Ammon's horn (tissue), 1 donor: ENCODE results near the gene C2orf76.

Source experiments
- DNase-seq: peaks from one replicate; pipeline ENCODE4 v3.0.0-alpha.2; 2016; ENCODE audit warnings: low spot score

Gene C2orf76

DNA sequence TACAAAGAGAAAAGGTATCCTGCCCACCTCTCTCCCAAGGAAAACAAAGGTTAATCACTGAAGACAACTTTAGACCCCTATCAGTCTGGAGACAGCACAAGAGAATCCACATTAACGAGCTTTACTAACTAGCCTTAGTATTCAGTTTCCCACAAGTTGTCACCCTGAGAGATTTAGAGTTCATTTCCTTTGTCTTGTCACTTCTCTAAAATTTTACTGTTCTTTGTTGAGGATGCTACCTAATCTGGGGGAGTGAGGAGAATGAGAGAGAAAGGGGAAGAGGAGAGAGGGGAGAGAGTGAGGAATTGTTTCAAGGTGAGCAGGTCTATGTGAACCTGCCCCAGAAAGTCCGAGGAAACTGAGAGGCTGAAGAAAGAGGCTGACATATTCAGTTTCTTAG, 28.4 kb downstream of the C2orf76 start:
- DNase-seq, result no peak

- DNase-seq, result no peak
Measured at GRCh38 chr2:119337749-119338148, 28.9 kb downstream of the C2orf76 start.

DNA sequence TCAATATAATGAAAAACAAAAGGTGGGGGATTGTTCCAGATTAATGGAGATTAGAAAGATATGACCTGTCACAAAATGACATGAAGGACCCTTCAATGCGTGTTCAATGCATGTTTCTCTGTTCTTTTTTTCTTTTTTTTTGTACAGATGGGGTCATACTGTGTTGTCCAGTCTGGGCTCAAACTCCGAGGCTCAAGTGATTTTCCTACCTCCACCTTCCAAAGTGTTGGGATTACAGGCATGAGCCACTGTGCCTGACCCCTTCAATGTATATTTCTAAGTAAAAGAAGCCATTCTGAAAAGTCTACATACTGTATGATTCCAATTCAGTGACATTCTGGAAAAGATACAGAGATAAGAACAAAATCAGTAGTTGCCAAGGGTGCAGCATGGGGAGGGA, 32.8 kb downstream of the C2orf76 start:
- no peak for DNase-seq

DNA sequence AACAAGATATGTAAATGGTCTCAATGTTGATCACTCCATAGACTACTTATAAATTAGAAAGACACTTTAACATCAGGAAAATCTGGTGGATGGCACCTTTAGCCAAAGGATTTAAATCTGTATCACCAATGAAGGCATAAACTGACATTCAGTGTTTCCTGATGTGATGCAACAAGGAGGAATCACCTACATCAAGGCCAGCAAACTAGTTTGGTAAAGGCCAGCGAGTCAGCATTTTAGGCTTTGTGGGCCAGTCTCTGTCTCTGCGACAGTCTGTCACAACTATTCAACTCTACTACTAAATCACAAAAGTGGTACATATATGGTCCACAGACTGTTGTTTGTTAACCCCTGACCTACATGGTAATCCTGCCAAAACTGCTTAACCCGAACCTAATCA, 33.3 kb downstream of the C2orf76 start:
- DNase-seq, result no peak

DNA sequence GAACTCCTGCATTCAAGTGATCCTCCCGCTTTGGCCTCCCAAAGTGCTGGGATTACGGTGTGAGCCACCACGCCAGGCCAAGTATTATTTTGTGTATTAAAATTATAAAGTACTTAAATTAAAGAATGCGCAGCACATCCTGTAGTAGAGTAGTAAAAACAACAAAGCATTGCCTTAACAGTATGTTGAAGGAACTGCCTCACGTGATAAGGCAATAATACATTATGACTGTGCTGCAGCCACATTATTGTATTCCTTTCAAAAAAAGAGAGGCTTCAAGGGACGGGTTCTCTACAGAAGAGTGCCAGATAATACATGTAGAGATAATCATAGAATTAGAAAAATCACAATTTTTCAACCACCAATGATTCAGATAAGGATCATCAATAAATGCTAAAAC, 33.7 kb downstream of the C2orf76 start:
- DNase-seq, result no peak

GRCh38 chr2:119327431-119327830, 39.2 kb downstream of the C2orf76 start:
- no peak for DNase-seq

- DNase-seq, result no peak
Measured at GRCh38 chr2:119326938-119327337, 39.7 kb downstream of the C2orf76 start.

DNA sequence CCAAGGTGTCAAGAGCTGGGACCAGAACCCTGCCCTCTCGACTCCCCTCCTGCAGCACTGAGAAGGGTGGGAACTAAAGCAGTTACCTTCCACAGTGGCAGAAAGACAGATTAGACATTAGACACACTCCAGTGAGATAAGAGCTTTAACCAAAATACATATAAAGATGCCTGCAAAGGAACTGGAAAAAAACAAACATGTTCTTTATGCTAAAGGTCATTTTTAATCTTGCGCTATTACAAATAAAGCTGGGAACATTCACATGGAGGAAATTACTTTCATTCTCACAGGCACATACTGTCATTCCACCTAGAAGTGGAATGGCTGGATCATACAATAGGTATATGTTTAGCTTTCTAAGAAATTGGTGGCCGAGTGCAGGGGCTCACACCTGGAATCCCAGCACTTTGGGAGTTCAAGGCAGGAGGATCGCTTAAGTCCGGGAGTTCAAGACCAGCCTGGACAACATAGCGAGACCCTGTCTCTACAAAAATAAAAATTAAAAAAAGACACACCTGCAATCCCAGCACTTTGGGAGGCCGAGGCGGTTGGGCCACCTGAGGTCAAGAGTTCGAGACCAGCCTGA, 41.9 kb downstream of the C2orf76 start:
- no peak for DNase-seq

- DNase-seq, result no peak
Measured at GRCh38 chr2:119323459-119323858, 43.2 kb downstream of the C2orf76 start.

DNA sequence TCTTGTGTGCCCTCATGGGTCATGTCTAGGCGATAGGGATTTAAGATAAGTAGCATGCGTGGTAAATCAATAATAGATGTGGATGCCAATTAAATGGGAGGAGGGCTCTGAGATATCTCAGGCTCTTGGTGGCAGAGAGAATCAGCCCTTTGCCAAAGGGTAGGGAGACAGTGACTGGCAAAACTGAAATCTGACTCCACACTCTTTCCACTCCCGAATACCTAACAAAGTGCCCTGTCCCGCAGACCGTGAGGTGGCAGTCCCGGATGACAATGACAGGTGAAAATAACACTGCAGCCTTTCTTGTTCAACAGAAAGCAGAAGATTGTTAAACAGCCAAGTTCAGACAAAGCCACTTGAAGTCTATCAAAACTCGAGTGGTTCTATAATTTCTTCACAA, 47.0 kb downstream of the C2orf76 start:
- DNase-seq, result no peak

DNA sequence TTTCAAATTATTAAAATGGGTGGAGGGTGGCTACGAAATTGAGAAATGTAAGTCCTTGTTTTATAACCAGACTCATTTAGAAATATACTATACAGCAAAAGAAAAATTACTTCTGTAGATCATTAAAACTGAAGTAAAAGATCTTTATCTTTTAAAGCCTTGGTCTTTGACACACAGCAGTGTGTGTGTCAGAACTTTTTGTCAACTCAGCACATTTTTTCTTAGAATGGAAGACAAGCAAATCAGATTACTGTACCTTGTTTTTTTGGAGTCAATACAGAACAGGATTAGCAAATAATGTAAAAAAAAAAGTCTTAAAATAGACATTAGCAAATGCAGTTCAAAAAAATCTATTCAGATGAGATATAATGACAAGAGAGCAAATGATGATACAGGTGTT, 49.1 kb downstream of the C2orf76 start:
- DNase-seq, result no peak

GRCh38 chr2:119316066-119316465, 50.6 kb downstream of the C2orf76 start:
- DNase-seq, result no peak

DNA sequence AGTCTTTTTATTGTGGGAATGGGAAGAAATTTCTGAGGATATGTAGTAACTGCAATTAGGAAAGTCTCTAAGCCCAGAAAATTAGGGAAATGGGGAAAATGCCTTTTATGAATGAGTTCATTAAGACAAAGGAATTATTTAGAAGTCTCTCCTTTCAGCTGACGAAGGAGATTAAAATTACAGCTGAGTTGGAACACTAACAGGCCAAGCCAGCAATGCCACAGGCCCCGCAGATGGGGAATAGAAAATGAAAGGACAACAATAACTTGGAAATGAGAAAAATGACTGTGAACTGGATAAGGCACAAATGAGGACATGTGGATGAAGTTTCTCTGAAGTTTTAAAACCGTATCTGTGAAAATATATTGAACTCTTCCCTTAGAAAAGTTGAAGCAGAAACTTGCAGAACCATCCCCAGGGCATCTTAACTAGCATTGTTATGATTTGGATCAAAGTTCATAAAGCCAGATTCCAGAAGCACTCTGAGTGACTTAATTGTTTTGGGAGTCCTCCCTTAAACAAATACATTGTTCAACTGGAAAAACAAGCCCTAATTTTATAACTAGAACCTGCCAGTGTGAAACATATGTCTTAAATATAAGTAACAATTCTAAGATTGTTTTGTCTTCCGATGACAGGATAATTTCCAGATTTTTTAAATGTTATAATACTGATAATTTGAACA, 51.3 kb downstream of the C2orf76 start:
- DNase-seq, result no peak

DNA sequence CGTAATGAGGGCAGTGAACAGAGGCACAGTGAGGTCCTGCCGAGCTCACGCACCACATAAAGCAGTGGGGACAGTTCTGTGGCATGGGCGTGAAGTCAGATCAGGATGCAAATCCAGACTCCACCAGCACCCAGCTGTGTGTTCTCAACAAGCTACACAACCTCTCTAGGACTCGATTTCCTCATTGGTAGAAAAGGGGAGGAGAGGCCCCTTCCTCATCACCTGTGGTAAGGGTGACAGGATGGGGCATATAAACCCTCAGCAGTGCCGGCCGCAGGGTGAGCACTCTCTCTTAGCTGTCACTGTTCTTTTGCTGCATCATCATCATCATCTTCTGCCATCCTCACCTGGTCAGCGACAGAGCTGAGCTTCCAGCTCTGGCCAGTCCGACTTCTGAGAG, 54.8 kb downstream of the C2orf76 start:
- no peak for DNase-seq

DNA sequence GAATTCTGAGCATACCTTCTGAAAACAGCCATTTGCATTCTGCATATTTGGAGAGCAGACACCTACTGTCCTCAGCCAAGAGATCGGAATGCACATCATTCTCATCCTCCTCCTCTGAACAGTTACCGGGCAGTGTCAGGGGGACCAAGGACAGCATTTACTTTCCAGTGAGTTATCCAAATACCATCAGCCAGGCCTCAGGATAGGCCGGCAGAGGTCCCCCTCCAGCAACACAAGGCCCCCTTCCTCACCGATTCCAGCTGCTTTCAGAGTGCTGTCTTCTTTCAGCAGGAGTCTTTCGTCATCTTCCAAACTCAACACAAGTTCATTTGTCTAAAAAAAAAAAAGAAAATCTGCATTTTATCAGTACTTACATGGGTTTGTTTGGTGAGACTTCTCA, 55.3 kb downstream of the C2orf76 start:
- no peak for DNase-seq

DNA sequence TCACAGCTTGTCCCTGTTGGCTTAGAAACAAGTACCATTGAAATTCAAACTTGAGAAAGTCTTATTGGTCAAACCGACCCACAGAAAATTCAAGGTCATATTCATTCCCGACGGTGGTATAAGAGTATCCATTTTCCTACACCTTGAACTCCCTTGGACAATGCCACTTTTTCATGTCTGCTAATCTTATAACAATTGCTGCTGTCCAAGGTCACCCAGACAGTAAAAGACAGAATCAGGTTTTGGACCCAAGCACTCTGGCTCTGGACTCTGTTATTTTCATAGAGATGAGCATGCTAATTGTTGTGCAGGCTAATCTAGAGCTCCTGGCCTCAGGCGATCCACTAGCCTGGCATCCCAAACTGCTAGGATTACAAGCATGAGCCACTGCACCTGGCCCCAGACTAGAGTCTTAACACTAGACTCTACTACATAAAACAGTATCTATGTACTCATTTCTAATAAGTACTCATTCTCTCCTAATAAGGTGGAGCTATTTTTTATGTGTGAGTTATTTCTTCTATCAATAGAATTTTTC, 57.8 kb downstream of the C2orf76 start:
- DNase-seq, result no peak

DNA sequence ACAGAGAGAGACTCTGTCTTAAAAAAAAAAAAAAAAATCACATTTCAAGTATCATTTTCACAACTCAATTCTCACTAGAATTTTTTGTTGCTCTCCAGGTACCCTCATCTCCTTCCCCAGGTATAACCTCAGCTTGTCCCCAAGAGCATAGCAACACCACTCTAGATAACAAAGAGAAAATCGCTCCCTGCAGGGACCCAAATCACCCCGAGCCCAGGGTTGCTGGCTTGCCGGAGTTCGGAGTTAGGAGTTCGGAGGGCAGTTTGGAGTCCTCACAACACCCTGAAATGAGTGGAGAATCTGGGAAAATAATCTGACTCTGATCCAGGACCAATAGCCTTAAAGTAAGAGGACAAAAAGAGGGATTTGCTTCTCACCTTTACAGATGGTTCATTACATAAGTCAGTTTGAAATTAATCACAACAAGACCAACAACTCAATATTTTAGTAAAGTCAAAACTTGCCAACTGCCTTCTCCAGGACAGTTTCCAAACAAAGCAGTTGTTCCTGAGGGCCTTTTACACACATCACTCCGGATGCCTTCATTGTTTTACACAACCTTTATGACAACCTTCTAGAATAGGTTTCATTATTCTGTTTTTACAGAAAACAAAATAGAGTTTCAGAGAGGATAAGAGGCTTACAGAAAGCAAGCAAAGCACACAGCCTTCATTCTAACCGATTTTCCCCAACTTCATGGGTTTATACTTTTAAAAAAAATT, 59.1 kb downstream of the C2orf76 start:
- no peak for DNase-seq

DNA sequence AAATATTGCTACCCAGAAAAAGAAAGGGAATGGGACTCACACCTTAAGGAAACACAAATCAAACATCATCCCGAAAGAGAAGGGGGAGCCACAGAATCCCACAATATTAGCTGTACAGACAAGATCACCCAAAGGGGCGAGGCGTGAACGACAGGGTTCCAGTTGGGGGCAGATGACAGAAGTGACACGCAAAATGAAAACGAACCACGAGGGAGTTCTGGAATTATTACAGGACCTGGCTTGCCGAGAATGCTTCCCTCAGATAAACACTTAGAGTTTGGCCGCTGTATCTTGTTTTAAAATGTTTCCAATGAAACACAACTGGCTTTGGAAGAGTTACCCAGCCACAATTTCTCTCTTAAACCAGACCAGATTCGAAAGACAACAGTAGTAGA, 60.4 kb downstream of the C2orf76 start:
- DNase-seq, result no peak

DNA sequence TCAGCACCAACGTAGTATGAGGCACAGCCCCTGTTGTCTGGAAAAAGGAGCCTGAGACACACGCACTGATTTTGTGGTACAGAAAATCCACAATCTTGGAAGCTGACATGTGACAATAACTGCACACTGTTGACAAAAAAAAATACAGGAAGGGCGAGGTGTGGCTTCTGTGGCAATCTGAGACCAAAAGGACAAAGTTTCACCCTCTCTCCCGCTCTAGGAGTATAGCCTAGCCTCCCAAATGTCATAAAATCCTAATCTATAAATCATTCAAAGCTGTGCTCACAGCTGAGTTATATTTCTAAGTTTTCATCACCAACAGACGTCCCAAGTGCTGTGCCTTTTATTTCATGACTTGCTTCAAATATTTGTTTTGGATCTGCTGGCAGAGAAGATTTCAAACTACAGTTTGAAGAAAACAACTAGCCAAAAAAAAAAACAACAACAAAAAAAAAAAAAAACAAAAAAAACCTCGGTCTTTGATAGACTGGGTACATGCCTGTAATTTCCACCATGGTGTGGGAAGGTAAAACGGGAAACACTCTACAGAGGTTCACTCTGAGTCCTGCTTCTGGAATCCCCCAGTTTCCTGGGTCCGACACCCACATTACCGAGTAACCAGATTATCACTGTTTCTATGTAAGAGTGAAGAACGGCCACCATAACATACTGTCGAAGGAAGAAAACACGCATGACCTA, 61.0 kb downstream of the C2orf76 start:
- no peak for DNase-seq

DNA sequence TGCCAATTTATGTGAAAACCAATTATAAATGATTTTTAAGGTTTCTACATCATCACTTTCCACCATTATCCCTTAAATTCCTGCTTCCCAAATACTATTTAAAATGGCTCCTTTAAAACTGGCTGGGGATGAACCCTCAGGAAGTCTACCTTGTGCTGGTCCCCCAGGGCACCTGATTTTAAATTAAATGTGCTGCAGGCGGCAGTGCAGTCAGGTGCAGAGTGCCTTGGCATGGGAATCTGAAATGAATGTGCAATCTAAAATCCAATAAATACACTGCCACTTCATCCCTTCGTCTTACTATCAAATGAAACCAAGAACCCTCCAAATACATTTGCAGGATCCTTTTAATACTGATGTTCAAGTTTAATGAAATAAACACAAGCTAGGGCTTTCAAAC, 61.8 kb downstream of the C2orf76 start:
- no peak for DNase-seq

- DNase-seq, result no peak
Measured at GRCh38 chr2:119301413-119301812, 65.2 kb downstream of the C2orf76 start.

DNA sequence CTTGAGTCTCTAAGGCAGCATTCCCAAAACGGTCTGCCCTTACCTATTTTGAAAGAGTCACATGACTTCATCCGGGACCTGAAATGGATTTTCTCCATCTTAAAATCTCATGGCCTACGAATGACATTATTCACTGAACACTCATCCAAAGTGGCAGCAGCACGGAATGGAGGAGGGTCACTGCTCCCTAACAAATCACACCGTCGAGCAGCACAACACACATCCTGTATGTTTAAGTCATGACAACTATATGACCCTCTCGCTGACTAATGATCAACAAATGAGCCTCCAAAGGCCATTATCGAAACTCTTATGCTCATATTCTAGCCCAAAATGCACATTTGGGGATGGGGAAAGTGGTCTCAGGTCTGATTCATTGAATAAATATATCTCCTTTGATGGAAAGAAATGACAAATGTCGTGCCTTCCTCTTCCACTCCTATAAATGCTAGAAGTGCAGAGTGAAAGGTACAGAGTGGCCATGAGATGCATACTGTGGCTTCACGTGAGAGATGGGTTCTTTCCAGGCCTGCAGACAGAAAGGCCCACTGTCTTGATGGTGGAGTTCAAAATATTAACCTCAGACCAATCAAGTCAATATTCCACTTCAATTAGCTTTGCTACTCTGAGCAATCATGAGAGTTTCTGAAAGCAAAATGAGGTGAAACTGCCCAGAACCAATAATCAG, 70.8 kb downstream of the C2orf76 start:
- DNase-seq, result no peak
